ENCODE data around the gene DMPK. TPM values are rescaled to one million over a fixed set of nuclear protein-coding genes. Genes with fewer than 3 reads are reported as not detected.
"Not testable (repeated sequence)": the region's sequence is repeated elsewhere in the genome, so short reads cannot be mapped to it uniquely, and the experiment has no call there.

The DMPK gene
- total RNA-seq, 2 experiments from 2014 or later: 26.7 to 31.0 TPM

DNA sequence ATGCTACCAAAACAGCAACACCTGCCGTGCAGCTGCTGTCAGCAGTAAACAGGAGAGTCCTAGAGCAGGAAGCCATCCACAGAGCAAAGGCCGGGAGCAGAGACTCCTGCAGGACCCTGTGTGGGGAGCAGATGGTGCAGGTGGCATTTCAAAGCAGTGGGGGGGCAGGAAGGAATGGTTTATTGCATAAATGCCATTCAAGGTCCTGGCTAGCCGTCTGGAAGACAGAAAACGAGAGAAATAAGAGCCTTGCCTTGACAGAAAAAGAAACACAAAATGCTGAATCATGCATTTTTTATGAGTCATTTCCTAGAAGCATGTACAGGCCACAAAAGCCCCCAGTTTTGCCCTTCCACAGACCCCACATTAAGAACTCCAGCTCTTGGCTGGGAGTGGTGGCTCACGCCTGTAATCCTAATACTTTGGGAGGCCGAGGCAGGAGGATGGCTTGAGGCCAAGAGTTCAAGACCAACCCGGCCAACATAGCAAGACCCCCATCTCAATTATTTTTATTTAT is 27.4 kb upstream of the DMPK start:
- DNase-seq: no peak
- peaks cover 6% of the 10 kb centered on the region for H3K27me3 Mint-ChIP-seq
- CTCF ChIA-PET: interaction anchor here (0.9 to 6.6 kb wide), 4 partner anchors 11 to 76 kb away, joined by 3 to 36 read pairs (median 12); partner anchors contain the start of genes DMWD and SIX5
- H3K9me3 Mint-ChIP-seq (ENCODE audit: low read depth): no peaks in the 10 kb centered on the region
- H3K36me3 Mint-ChIP-seq: no peaks in the 10 kb centered on the region
- peak overlapping the region; percentile 26 for H3K4me3 Mint-ChIP-seq
- peak overlapping the region; percentile 88 for H3K27ac Mint-ChIP-seq
- H3K4me1 Mint-ChIP-seq: peaks cover 15% of the 10 kb centered on the region
- ATAC-seq: peak; percentile 59

DNA sequence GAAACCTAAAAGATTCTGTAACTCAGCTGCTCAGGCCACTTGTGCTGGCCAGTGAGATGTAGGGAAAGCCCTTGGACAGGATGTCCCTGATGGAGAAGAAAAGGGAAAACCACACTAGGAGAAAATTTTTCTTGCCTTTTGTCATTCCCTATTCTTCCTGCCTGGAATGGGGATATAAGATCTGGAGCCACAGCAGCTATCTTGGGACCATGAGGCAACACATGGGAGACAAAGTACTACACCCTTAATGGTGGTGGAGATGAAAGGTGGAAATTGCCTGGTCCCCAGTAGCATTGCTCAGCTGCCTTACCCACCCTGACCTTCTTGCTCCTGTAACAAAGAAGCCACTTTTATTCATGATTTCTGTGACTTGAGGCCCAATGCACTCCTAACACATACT is 23.4 kb upstream of the DMPK start:
- Mint-ChIP-seq H3K4me1 (peaks cover 14% of the 10 kb centered on the region), H3K27ac (no peak overlapping the region), H3K4me3 (no peak overlapping the region), H3K27me3 (peaks cover 22% of the 10 kb centered on the region), H3K9me3 (ENCODE audit: low read depth) (no peaks in the 10 kb centered on the region), H3K36me3 (no peaks in the 10 kb centered on the region)
- DNase-seq: no peak
- no peak for ATAC-seq
- CTCF ChIA-PET: interaction anchor here (1.6 to 20.8 kb wide), 2 partner anchors 11 to 34 kb away, joined by 6 to 338 read pairs; partner anchors contain the start of gene SIX5

DNA sequence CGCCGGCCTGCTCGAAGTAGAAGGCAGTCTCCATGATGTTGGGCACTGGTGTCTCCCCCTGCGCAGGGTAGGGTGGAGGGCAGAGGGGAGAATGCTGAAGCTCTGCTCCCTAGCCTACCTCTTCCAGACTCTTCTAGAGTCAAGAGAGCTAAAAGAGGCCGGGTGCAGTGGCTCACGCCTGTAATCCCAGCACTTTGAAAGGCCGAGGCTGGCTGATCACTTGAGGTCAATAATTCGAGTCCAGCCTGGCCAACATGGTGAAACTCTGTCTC is 22.6 kb upstream of the DMPK start:
- H3K4me1 Mint-ChIP-seq: peaks cover 7% of the 10 kb centered on the region
- H3K4me3 Mint-ChIP-seq: no peak overlapping the region
- ATAC-seq: no peak
- H3K9me3 Mint-ChIP-seq (ENCODE audit: low read depth): no peaks in the 10 kb centered on the region
- no peak for DNase-seq
- H3K27ac Mint-ChIP-seq: no peak overlapping the region
- peaks cover 22% of the 10 kb centered on the region for H3K27me3 Mint-ChIP-seq
- CTCF ChIA-PET: interaction anchor here (1.6 to 20.8 kb wide), 2 partner anchors 12 to 33 kb away, joined by 6 to 338 read pairs; partner anchors contain the start of gene SIX5
- H3K36me3 Mint-ChIP-seq: no peaks in the 10 kb centered on the region

DNA sequence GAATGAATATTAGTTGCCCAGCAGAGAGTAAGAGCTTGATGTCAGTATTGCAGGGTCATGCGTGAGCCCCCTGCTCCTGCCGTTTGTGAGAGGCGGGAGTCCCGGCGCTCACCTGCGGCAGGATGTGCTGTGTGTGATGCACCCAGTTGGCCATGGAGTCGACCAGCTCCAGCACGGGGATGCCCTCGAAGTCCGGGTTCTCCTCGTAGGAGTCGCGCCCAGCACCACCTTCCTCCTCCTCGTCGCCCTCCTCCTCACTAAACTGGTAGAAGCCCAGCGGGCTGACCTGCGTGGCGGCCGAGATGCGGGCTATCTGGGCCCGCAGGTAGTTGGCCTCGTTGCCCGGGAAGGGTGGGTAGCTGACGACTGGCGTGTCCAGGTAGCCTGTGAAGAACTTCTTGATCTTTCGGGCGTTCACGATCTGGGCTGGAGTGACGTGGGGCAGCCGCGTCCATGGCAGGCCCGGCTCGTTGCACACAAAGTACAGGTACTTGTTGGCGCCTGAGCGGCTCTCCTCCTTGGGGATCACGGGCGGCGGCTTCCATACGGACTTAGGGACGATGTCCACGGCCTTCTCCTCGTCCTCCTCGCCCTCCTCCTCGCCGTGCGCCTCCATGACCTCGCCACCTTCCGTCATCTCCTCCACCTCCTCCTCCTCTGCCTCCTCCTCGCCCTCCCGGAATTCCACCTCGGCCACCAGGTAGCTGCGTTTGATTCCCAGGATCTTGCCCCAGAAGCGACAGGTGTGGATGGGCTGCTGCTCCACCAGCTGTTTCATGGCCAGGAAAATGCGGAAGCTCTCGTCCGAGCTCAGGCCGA is 22.1 kb upstream of the DMPK start:
- DNase-seq: no peak
- peaks cover 2% of the 10 kb centered on the region for H3K4me1 Mint-ChIP-seq
- H3K27ac Mint-ChIP-seq: no peak overlapping the region
- CTCF ChIA-PET: interaction anchor here (1.4 to 20.8 kb wide), 4 partner anchors 9 to 33 kb away, joined by 3 to 338 read pairs (median 11); partner anchors contain the start of gene SIX5
- no peak overlapping the region for H3K4me3 Mint-ChIP-seq
- no peaks in the 10 kb centered on the region for H3K9me3 Mint-ChIP-seq (ENCODE audit: low read depth)
- ATAC-seq: no peak
- no peaks in the 10 kb centered on the region for H3K36me3 Mint-ChIP-seq
- H3K27me3 Mint-ChIP-seq: peaks cover 24% of the 10 kb centered on the region

DNA sequence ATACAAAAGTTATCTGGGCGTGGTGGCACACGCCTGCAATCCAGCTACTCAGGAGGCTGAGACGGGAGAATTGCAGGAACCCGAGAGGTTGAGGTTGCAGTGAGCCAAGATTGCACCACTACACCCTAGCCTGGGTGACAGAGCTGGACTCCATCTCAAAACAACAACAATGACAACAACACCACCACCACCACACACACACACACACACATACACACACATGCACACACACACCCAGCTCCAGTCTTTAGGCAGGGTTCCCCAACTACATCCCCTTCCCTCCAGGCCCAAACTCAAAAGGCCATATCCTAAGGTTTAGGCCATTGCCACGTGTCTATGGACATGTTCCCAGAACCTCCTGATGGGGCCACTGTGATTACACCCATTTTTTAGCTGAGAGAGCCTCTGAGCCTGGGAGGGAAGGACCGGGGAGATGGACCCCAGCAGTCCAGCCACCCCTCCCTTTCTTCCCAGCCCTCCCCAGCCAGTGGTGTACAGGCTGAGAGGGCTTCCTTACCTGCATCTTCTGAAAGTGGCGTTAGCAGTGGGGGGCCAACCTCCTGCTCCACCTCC is 19.4 kb upstream of the DMPK start:
- CTCF ChIA-PET: interaction anchor here (1.2 to 20.8 kb wide), 5 partner anchors 12 to 30 kb away, joined by 3 to 338 read pairs (median 16); partner anchors contain the start of genes DMWD and SIX5
- no peaks in the 10 kb centered on the region for H3K36me3 Mint-ChIP-seq

DNA sequence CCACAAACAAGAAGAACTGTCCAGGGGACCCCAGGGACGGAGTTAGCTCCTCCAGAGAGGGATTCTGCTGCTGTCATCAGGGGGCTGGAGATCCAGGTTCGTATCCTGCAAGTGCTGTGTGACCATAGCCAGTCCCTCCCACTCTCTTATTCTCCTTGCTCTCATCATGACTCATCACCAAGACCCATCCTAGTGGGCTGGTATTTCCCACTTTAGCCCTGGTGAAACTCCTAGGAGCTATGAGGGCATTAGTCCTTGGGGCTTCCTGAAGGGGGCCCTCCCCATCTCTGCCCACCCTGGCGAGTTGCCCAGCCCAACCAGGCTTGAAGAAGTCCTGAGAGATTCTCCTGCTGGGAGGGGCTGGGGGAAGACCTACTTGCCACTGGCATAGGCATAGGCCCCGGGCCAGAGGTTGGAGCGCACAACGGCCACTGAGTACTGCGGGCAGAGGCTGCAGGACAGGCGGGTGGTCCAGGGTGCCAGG is 17.8 kb upstream of the DMPK start:
- Mint-ChIP-seq H3K4me1 (peaks cover 6% of the 10 kb centered on the region), H3K36me3 (no peaks in the 10 kb centered on the region), H3K9me3 (ENCODE audit: low read depth) (no peaks in the 10 kb centered on the region), H3K27me3 (peaks cover 38% of the 10 kb centered on the region), H3K4me3 (no peak overlapping the region), H3K27ac (no peak overlapping the region)
- DNase-seq (no peak), ATAC-seq (no peak)
- CTCF ChIA-PET: interaction anchor here (1.1 to 20.8 kb wide), 16 partner anchors 9 to 112 kb away, joined by 3 to 338 read pairs (median 6); partner anchors contain the start of genes DMWD, FBXO46, FOXA3 and MYPOP

More for the DNA sequence above, 19.4 kb upstream of the DMPK start:
- H3K4me1 Mint-ChIP-seq: peaks cover 6% of the 10 kb centered on the region
- ATAC-seq (no peak), DNase-seq (no peak)
- H3K27me3 Mint-ChIP-seq: peaks cover 34% of the 10 kb centered on the region
- no peak overlapping the region for H3K27ac Mint-ChIP-seq
- no peak overlapping the region for H3K4me3 Mint-ChIP-seq
- no peaks in the 10 kb centered on the region for H3K9me3 Mint-ChIP-seq (ENCODE audit: low read depth)

DNA sequence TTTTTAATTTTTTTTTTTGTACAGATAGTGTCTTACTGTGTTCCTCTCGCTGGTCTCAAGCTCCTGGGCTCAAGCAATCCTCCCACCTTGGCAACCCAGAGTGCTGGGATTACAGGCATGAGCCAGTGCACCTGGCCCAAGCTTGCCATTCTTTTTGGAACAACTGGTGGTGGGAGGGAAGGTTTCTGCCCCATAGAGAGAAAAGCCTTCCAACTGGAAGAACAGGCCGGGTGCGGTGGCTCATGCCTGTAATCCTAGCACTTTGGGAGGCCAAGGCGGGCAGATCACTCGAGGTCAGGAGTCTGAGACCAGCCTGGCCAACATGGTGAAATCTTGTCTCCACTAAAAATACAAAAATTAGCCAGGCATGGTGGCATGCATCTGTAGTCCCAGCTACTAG is 17.3 kb upstream of the DMPK start:
- not testable (repeated sequence) for H3K4me1 Mint-ChIP-seq; H3K4me3 Mint-ChIP-seq; ATAC-seq; H3K9me3 Mint-ChIP-seq (ENCODE audit: low read depth); DNase-seq; H3K36me3 Mint-ChIP-seq; H3K27ac Mint-ChIP-seq
- peaks cover 44% of the 10 kb centered on the region for H3K27me3 Mint-ChIP-seq
- CTCF ChIA-PET: interaction anchor here (0.7 to 20.8 kb wide), 25 partner anchors 9 to 111 kb away, joined by 3 to 338 read pairs (median 6); partner anchors contain the start of genes DMPK, DMWD, FBXO46 and FOXA3

DNA sequence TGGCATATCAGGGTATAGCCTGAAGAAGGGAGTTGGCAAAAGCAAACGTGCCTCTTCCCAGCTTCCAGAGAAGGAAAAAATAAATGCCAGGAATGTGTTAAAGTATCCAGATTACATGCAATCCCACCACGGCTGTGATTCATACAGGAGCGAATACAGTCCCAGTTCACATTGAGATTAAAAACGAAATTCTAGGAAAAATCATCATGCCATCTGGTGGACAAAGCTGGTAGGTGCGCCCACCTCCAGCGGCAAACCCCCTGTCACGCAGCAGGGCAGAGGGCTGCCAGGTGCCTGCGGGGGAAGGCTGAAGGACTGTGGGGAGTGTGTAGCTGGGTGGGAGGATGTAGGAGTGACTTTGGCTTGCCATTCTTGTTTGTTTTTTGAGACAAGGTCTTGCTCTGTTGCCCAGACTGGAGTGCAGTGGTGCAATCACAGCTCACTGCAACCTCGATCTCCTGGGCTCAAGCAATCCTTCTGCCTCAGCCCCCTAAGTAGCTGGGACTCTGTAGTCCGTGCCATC is 16.8 kb upstream of the DMPK start:
- CTCF ChIA-PET: interaction anchor here (0.7 to 20.8 kb wide), 26 partner anchors 9 to 111 kb away, joined by 3 to 338 read pairs (median 6); partner anchors contain the start of genes DMPK, DMWD, FBXO46 and FOXA3
- Mint-ChIP-seq H3K36me3 (no peaks in the 10 kb centered on the region), H3K9me3 (ENCODE audit: low read depth) (no peaks in the 10 kb centered on the region), H3K4me3 (no peak overlapping the region), H3K4me1 (peaks cover 6% of the 10 kb centered on the region), H3K27ac (no peak overlapping the region), H3K27me3 (peaks cover 42% of the 10 kb centered on the region)
- ATAC-seq: peak; percentile 82
- peak; percentile 64 for DNase-seq

DNA sequence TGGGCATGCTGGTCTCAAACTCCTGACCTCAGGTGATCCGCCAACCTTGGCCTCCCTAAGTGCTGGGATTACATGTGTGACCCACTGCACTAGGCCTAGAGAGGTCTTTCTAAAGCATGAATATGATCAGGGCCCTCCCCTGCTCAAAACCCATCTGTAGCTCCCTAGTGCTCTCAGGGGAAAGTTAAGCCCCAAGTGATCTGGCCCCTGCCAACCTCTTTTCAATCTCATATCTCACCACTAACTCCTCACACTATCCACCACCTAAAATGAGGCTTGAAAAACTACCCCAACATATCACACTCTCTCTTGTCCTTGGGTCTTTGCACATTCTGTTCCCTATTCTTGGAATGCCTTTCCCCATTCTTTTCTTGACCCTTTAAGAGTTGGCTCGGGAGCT is 12.3 kb upstream of the DMPK start:
- H3K4me1 Mint-ChIP-seq: peaks cover 32% of the 10 kb centered on the region
- ATAC-seq (no peak), DNase-seq (no peak)
- CTCF ChIA-PET: interaction anchor here (0.9 to 20.8 kb wide), 3 partner anchors 15 to 23 kb away, joined by 5 to 338 read pairs (median 12); partner anchors contain the start of gene SIX5
- no peak overlapping the region for H3K4me3 Mint-ChIP-seq
- H3K36me3 Mint-ChIP-seq: peaks cover 4% of the 10 kb centered on the region
- peaks cover 38% of the 10 kb centered on the region for H3K27me3 Mint-ChIP-seq
- no peak overlapping the region for H3K27ac Mint-ChIP-seq
- H3K9me3 Mint-ChIP-seq (ENCODE audit: low read depth): no peaks in the 10 kb centered on the region

DNA sequence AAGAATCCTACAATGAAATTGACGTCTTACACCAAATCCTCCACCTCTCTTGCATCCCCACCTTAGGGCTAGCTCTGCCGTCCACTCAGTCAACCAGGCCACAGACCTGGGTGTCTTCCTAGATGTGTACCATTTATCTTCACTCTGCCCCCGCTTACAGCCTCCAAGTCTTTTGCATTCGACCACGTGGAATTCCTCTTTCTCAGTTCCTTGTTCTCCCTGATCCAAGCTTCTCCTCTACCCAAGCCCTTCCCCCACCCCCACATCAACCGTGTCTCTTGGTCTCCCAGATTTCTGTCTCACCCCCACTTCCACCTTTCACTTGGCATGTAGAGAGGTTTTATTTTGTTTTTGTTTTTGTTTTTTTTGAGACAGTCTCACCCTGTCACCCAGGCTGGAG is 11.6 kb upstream of the DMPK start:
- Mint-ChIP-seq H3K27me3 (peaks cover 39% of the 10 kb centered on the region), H3K27ac (peak overlapping the region; percentile 33), H3K4me1 (peaks cover 28% of the 10 kb centered on the region), H3K36me3 (peaks cover 11% of the 10 kb centered on the region), H3K4me3 (no peak overlapping the region), H3K9me3 (ENCODE audit: low read depth) (no peaks in the 10 kb centered on the region)
- CTCF ChIA-PET: interaction anchor here (0.6 to 20.8 kb wide), 5 partner anchors 15 to 92 kb away, joined by 3 to 338 read pairs (median 10); partner anchors contain the start of genes IRF2BP1 and SIX5
- DNase-seq: no peak
- ATAC-seq: no peak

DNA sequence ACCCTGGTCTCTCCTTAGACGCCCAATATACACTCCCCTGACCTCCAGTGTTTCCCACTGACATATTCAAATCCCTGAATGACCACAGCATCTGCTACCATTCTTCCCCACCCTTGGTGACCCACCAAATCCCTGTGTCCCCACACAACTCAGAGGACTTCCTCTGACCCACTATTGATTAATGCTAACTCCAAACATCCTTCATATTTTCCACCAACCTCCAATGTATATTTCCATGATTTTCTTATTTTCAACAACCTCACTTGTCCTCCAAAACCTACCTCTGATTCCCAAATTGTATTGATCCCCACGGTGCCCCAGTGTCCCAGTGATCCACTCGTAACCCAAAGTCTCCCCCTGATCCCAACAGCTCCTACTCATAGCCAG is 10.9 kb upstream of the DMPK start:
- ATAC-seq (no peak), DNase-seq (no peak)
- H3K36me3 Mint-ChIP-seq: peaks cover 18% of the 10 kb centered on the region
- peaks cover 42% of the 10 kb centered on the region for H3K27me3 Mint-ChIP-seq
- H3K4me1 Mint-ChIP-seq: peaks cover 26% of the 10 kb centered on the region
- CTCF ChIA-PET: interaction anchor here (0.7 to 20.8 kb wide), 7 partner anchors 7 to 630 kb away, joined by 3 to 338 read pairs (median 9); partner anchors contain the start of gene SIX5
- no peaks in the 10 kb centered on the region for H3K9me3 Mint-ChIP-seq (ENCODE audit: low read depth)
- H3K4me3 Mint-ChIP-seq: peak overlapping the region; percentile 63
- peak overlapping the region; percentile 78 for H3K27ac Mint-ChIP-seq

DNA sequence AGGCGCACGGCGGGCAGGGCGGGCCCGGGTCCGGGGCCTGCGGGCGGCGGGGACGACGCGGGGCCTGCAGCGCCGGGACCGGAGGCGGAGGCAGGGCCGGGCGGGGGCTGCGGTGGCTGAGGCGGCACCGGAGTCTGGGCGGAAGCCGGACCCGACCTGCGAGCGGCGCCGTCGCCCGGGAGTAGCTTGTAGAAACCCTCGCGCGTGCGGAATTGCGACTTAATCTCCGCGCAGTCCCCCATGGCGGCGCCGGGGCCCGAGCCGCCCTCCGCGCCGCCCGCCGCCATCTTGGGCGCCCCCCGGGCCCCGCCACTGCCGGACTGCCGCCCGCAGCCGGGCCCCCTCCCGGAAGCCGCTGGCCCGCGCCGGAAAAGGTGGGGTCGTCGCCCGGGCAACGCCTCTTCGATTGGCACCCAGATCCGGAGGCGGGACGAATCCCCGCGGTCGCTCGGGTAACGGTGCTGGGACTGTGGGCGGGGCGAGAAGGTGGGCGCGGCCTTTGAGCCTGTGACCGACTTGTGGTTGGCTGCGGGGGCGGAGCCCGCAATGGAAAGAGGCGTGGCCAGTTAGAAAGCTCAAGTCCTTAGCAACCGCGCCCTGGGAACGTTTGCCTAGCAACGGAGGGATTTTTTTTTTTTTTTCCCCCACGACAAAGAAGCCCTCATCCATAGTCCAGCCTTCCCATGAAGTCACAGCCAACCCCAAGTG is 10.3 kb upstream of the DMPK start, which contains the start of gene DMWD:
Gene DMWD, minus strand, starts transcription at position 376 of the 708 bp plus-strand sequence. Its CDS starts 89 bp downstream, at position 287.
- DNase-seq: peak; percentile 100
- Mint-ChIP-seq H3K4me1 (peaks cover 26% of the 10 kb centered on the region), H3K4me3 (peak within 1 kb of the TSS; percentile 82), H3K9me3 (ENCODE audit: low read depth) (no peaks in the 10 kb centered on the region), H3K27me3 (peaks cover 40% of the 10 kb centered on the region), H3K36me3 (peaks cover 21% of the 10 kb centered on the region), H3K27ac (peak within 1 kb of the TSS; percentile 79)
- ATAC-seq: peak; percentile 90
- CTCF ChIA-PET: interaction anchor here (0.7 to 20.8 kb wide), 9 partner anchors 8 to 629 kb away, joined by 3 to 338 read pairs (median 5); partner anchors contain the start of gene SIX5

Measured in activated CD8-positive, alpha-beta memory T cell treated with anti-CD3 and anti-CD28 coated beads, Interleukin-2, amount 10 ng/mL, durations not matched to agents 7 days and 5 days (primary cell).